ENCODE data around the gene BABAM2.

The BABAM2 gene

GRCh38 chr2:28209261-28209691, 318.7 kb downstream of the BABAM2 start:
- H3K4me3 Mint-ChIP-seq, result no peak overlapping the region
- H3K9me3 Mint-ChIP-seq, result no peaks in the 10 kb centered on the region
- H3K27ac Mint-ChIP-seq, result no peak overlapping the region
- DNase-seq (ENCODE audit: low spot score in 2 of 2) (no peak), ATAC-seq (ENCODE audit: low read depth) (no peak)
- H3K27me3 Mint-ChIP-seq, result no peaks in the 10 kb centered on the region
- H3K4me1 Mint-ChIP-seq, result no peaks in the 10 kb centered on the region
- H3K36me3 Mint-ChIP-seq, result peaks cover 5% of the 10 kb centered on the region

GRCh38 chr2:28209864-28210263, 319.3 kb downstream of the BABAM2 start:
- no peak overlapping the region for H3K4me3 Mint-ChIP-seq
- DNase-seq (ENCODE audit: low spot score in 2 of 2), result no peak
- no peaks in the 10 kb centered on the region for H3K9me3 Mint-ChIP-seq
- ATAC-seq (ENCODE audit: low read depth), result no peak
- peaks cover 5% of the 10 kb centered on the region for H3K36me3 Mint-ChIP-seq
- H3K27ac Mint-ChIP-seq, result no peak overlapping the region
- no peaks in the 10 kb centered on the region for H3K4me1 Mint-ChIP-seq
- no peaks in the 10 kb centered on the region for H3K27me3 Mint-ChIP-seq

- ATAC-seq (ENCODE audit: low read depth) (no peak), DNase-seq (ENCODE audit: low spot score in 2 of 2) (no peak)
- H3K9me3 Mint-ChIP-seq, result no peaks in the 10 kb centered on the region
- no peak overlapping the region for H3K4me3 Mint-ChIP-seq
- peaks cover 5% of the 10 kb centered on the region for H3K36me3 Mint-ChIP-seq
- H3K27ac Mint-ChIP-seq, result no peak overlapping the region
- no peaks in the 10 kb centered on the region for H3K27me3 Mint-ChIP-seq
- H3K4me1 Mint-ChIP-seq, result no peaks in the 10 kb centered on the region
Observed at GRCh38 chr2:28210535-28210934, 320.0 kb downstream of the BABAM2 start.

- no peaks in the 10 kb centered on the region for H3K4me1 Mint-ChIP-seq
- peaks cover 7% of the 10 kb centered on the region for H3K36me3 Mint-ChIP-seq
- no peaks in the 10 kb centered on the region for H3K9me3 Mint-ChIP-seq
- ATAC-seq (ENCODE audit: low read depth) (no peak), DNase-seq (ENCODE audit: low spot score in 2 of 2) (no peak)
- H3K4me3 Mint-ChIP-seq, result no peak overlapping the region
- H3K27me3 Mint-ChIP-seq, result no peaks in the 10 kb centered on the region
- H3K27ac Mint-ChIP-seq, result no peak overlapping the region
Observed at GRCh38 chr2:28216331-28216730, 325.8 kb downstream of the BABAM2 start.

- Mint-ChIP-seq H3K36me3 (peaks cover 7% of the 10 kb centered on the region), H3K9me3 (no peaks in the 10 kb centered on the region), H3K4me1 (no peaks in the 10 kb centered on the region), H3K27me3 (no peaks in the 10 kb centered on the region), H3K4me3 (no peak overlapping the region), H3K27ac (no peak overlapping the region)
- no peak for DNase-seq (ENCODE audit: low spot score in 2 of 2)
- ATAC-seq (ENCODE audit: low read depth), result no peak
Observed at GRCh38 chr2:28217042-28217740, 326.7 kb downstream of the BABAM2 start.

- no peak for ATAC-seq (ENCODE audit: low read depth)
- H3K27me3 Mint-ChIP-seq, result no peaks in the 10 kb centered on the region
- no peak overlapping the region for H3K4me3 Mint-ChIP-seq
- H3K36me3 Mint-ChIP-seq, result peaks cover 8% of the 10 kb centered on the region
- no peak overlapping the region for H3K27ac Mint-ChIP-seq
- peaks cover 2% of the 10 kb centered on the region for H3K4me1 Mint-ChIP-seq
- no peak for DNase-seq (ENCODE audit: low spot score in 2 of 2)
- H3K9me3 Mint-ChIP-seq, result no peaks in the 10 kb centered on the region
Observed at GRCh38 chr2:28219138-28219537, 328.6 kb downstream of the BABAM2 start.

- Mint-ChIP-seq H3K27ac (no peak overlapping the region), H3K4me3 (no peak overlapping the region), H3K27me3 (no peaks in the 10 kb centered on the region), H3K4me1 (peaks cover 2% of the 10 kb centered on the region), H3K36me3 (peaks cover 8% of the 10 kb centered on the region), H3K9me3 (no peaks in the 10 kb centered on the region)
- no peak for DNase-seq (ENCODE audit: low spot score in 2 of 2)
- no peak for ATAC-seq (ENCODE audit: low read depth)
Observed at GRCh38 chr2:28219758-28220368, 329.3 kb downstream of the BABAM2 start.

GRCh38 chr2:28224648-28225472, 334.3 kb downstream of the BABAM2 start:
- DNase-seq (ENCODE audit: low spot score in 2 of 2) (no peak), ATAC-seq (ENCODE audit: low read depth) (no peak)
- H3K36me3 Mint-ChIP-seq, result peaks cover 12% of the 10 kb centered on the region
- no peak overlapping the region for H3K27ac Mint-ChIP-seq
- H3K4me3 Mint-ChIP-seq, result no peak overlapping the region
- H3K9me3 Mint-ChIP-seq, result no peaks in the 10 kb centered on the region
- no peaks in the 10 kb centered on the region for H3K27me3 Mint-ChIP-seq
- peaks cover 2% of the 10 kb centered on the region for H3K4me1 Mint-ChIP-seq

- no peaks in the 10 kb centered on the region for H3K27me3 Mint-ChIP-seq
- H3K4me1 Mint-ChIP-seq, result peaks cover 2% of the 10 kb centered on the region
- no peak overlapping the region for H3K27ac Mint-ChIP-seq
- ATAC-seq (ENCODE audit: low read depth) (no peak), DNase-seq (ENCODE audit: low spot score in 2 of 2) (no peak)
- H3K4me3 Mint-ChIP-seq, result no peak overlapping the region
- H3K36me3 Mint-ChIP-seq, result peaks cover 12% of the 10 kb centered on the region
- H3K9me3 Mint-ChIP-seq, result no peaks in the 10 kb centered on the region
Observed at GRCh38 chr2:28225473-28226080, 335.0 kb downstream of the BABAM2 start.

GRCh38 chr2:28226558-28226957, 336.0 kb downstream of the BABAM2 start:
- H3K4me3 Mint-ChIP-seq, result no peak overlapping the region
- peaks cover 9% of the 10 kb centered on the region for H3K36me3 Mint-ChIP-seq
- H3K9me3 Mint-ChIP-seq, result no peaks in the 10 kb centered on the region
- no peaks in the 10 kb centered on the region for H3K27me3 Mint-ChIP-seq
- H3K27ac Mint-ChIP-seq, result peak overlapping the region; percentile 9
- H3K4me1 Mint-ChIP-seq, result peaks cover 2% of the 10 kb centered on the region
- DNase-seq (ENCODE audit: low spot score in 2 of 2) (no peak), ATAC-seq (ENCODE audit: low read depth) (no peak)

- Mint-ChIP-seq H3K36me3 (peaks cover 9% of the 10 kb centered on the region), H3K27ac (no peak overlapping the region)
Observed at GRCh38 chr2:28227498-28227897, 337.0 kb downstream of the BABAM2 start.

GRCh38 chr2:28228434-28228995, 338.0 kb downstream of the BABAM2 start:
- no peak for ATAC-seq (ENCODE audit: low read depth)
- Mint-ChIP-seq H3K36me3 (peaks cover 10% of the 10 kb centered on the region), H3K27me3 (no peaks in the 10 kb centered on the region)

More at GRCh38 chr2:28227498-28227897, 337.0 kb downstream of the BABAM2 start:
- Mint-ChIP-seq H3K27me3 (no peaks in the 10 kb centered on the region), H3K9me3 (no peaks in the 10 kb centered on the region), H3K4me1 (peaks cover 2% of the 10 kb centered on the region), H3K4me3 (no peak overlapping the region)
- ATAC-seq (ENCODE audit: low read depth), result no peak
- DNase-seq (ENCODE audit: low spot score in 2 of 2), result no peak

GRCh38 chr2:28231110-28231631, 340.6 kb downstream of the BABAM2 start:
- no peak for DNase-seq (ENCODE audit: low spot score in 2 of 2)
- H3K4me3 Mint-ChIP-seq, result no peak overlapping the region
- H3K27me3 Mint-ChIP-seq, result no peaks in the 10 kb centered on the region
- peaks cover 10% of the 10 kb centered on the region for H3K36me3 Mint-ChIP-seq
- H3K4me1 Mint-ChIP-seq, result no peaks in the 10 kb centered on the region
- no peak for ATAC-seq (ENCODE audit: low read depth)
- H3K9me3 Mint-ChIP-seq, result no peaks in the 10 kb centered on the region
- H3K27ac Mint-ChIP-seq, result no peak overlapping the region

More at GRCh38 chr2:28228434-28228995, 338.0 kb downstream of the BABAM2 start:
- no peak overlapping the region for H3K27ac Mint-ChIP-seq
- H3K4me3 Mint-ChIP-seq, result no peak overlapping the region
- no peaks in the 10 kb centered on the region for H3K9me3 Mint-ChIP-seq
- no peaks in the 10 kb centered on the region for H3K4me1 Mint-ChIP-seq
- no peak for DNase-seq (ENCODE audit: low spot score in 2 of 2)

Measured in memory B cell (primary cell).